Smooth muscle cell (in vitro differentiated cells): ENCODE results near the gene CADPS2. TPM values are rescaled to one million over a fixed set of nuclear protein-coding genes. Genes with fewer than 3 reads are reported as not detected.
"Not testable (repeated sequence)": the region's sequence is repeated elsewhere in the genome, so short reads cannot be mapped to it uniquely, and the experiment has no call there.

ENCODE experiments used
- DNase-seq: peaks from one replicate; lab custom pipeline; 2025; ENCODE audit not compliant: unreplicated experiment; lab: John Stamatoyannopoulos, UW
- H2AFZ ChIP-seq: fragments of 200-600 bp; sonication (generic); 2 replicates; pipeline ENCODE4 v1.6.0; 2016; ENCODE audit warnings: antibody characterized with exemption, low read depth, mild to moderate bottlenecking
- H3F3A ChIP-seq: fragments of 200-600 bp; sonication (generic); 2 replicates; pipeline ENCODE4 v1.6.0; 2017; ENCODE audit warnings: antibody characterized with exemption, low read depth
- H3K27ac ChIP-seq: fragments of 200-600 bp; sonication (generic); 2 replicates; pipeline ENCODE4 v1.5.1; 2016; ENCODE audit warnings: low read depth, mild to moderate bottlenecking
- H3K27me3 ChIP-seq: fragments of 200-600 bp; sonication (generic); 2 replicates; pipeline ENCODE4 v1.6.1; 2016; ENCODE audit warnings: low read depth, mild to moderate bottlenecking
- H3K36me3 ChIP-seq: fragments of 200-600 bp; sonication (generic); 2 replicates; pipeline ENCODE4 v1.5.1; 2016; ENCODE audit warnings: low read depth
- H3K4me1 ChIP-seq: fragments of 200-600 bp; sonication (generic); 2 replicates; pipeline ENCODE4 v1.5.1; 2016; ENCODE audit warnings: low read depth
- H3K4me2 ChIP-seq: fragments of 200-600 bp; sonication (generic); 2 replicates; pipeline ENCODE4 v1.6.0; 2016; ENCODE audit warnings: mild to moderate bottlenecking
- H3K4me3 ChIP-seq: fragments of 200-600 bp; sonication (generic); 2 replicates; pipeline ENCODE4 v1.5.1; 2016; ENCODE audit warnings: mild to moderate bottlenecking
- H3K79me2 ChIP-seq: fragments of 200-600 bp; sonication (generic); 2 replicates; pipeline ENCODE4 v1.6.0; 2016; ENCODE audit warnings: low read depth, mild to moderate bottlenecking
- H3K9ac ChIP-seq: fragments of 200-600 bp; sonication (generic); 2 replicates; pipeline ENCODE4 v1.6.0; 2016; ENCODE audit warnings: low read depth
- H3K9me3 ChIP-seq: fragments of 200-600 bp; sonication (generic); replicated peaks from 2 replicates; pipeline ENCODE4 v1.5.1; 2016; ENCODE audit warnings: low read depth
- H4K20me1 ChIP-seq: fragments of 200-600 bp; sonication (generic); 2 replicates; pipeline ENCODE4 v1.6.0; 2016; ENCODE audit warnings: low read depth
- CTCF ChIP-seq: fragments of 200-600 bp; sonication (generic); IDR thresholded peaks from 2 replicates; pipeline ENCODE4 v1.5.1; 2017; ENCODE audit warnings: borderline replicate concordance, mild to moderate bottlenecking, antibody characterized with exemption; ENCODE audit not compliant: insufficient read depth, poor library complexity, severe bottlenecking
- WGBS: methylation state at CpG from one replicate; pipeline ENCODE4 v1.1.7; 2016; ENCODE audit warnings: low lambda C conversion rate; 5-methylcytosine and 5-hydroxymethylcytosine counted together
- polyA plus RNA-seq: library from polyadenylated mRNA; unstranded; fragments of >200 nt; fragmentation: Nextera tagmentation; extraction: Ambion mirVana; gene quantifications from 2 replicates; pipeline ENCODE4 v1.2.1, GENCODE V29; 2016
- total RNA-seq: library from RNA; depleted of rRNA; stranded (reverse); fragments of >200 nt; gene quantifications from 2 replicates; pipeline ENCODE4 v1.2.3, GENCODE V29; 2014

The CADPS2 gene
- total and polyA plus RNA-seq, 2 experiments from 2014 or later, result 8.5 to 15.6 TPM

- H4K20me1 ChIP-seq, result no peaks in the 10 kb centered on the region
- H3K4me1 ChIP-seq, result no peaks in the 10 kb centered on the region
- H3K27ac ChIP-seq, result no peak overlapping the region
- no peaks in the 10 kb centered on the region for H3K9me3 ChIP-seq
- no peak for DNase-seq
- no peaks in the 10 kb centered on the region for H3K27me3 ChIP-seq
- TF ChIP-seq CTCF, result no peak
- H3K4me3 ChIP-seq, result no peak overlapping the region
- H3K36me3 ChIP-seq, result no peaks in the 10 kb centered on the region
- no peak overlapping the region for H3K4me2 ChIP-seq
- no peaks in the 10 kb centered on the region for H3K79me2 ChIP-seq
- no peak overlapping the region for H2AFZ ChIP-seq
- 74% methylated on average over 2 of the region's 2 CpGs for WGBS
- no peaks in the 10 kb centered on the region for H3F3A ChIP-seq
- H3K9ac ChIP-seq, result no peak overlapping the region
Measured at GRCh38 chr7:122684504-122684903, 201.8 kb downstream of the CADPS2 start.

- H3K79me2 ChIP-seq, result no peaks in the 10 kb centered on the region
- no peaks in the 10 kb centered on the region for H3K9me3 ChIP-seq
- no peaks in the 10 kb centered on the region for H3K4me1 ChIP-seq
- H4K20me1 ChIP-seq, result no peaks in the 10 kb centered on the region
- H3K27me3 ChIP-seq, result no peaks in the 10 kb centered on the region
- H3F3A ChIP-seq, result no peaks in the 10 kb centered on the region
- no peaks in the 10 kb centered on the region for H3K36me3 ChIP-seq
- H2AFZ ChIP-seq, result no peak overlapping the region
- no peak overlapping the region for H3K27ac ChIP-seq
- no peak overlapping the region for H3K4me2 ChIP-seq
- no peak for TF ChIP-seq CTCF
- no peak for DNase-seq
- H3K4me3 ChIP-seq, result no peak overlapping the region
- H3K9ac ChIP-seq, result no peak overlapping the region
- WGBS, result 87% methylated on average over 8 of the region's 8 CpGs
Measured at GRCh38 chr7:122682815-122683550, 203.3 kb downstream of the CADPS2 start.

GRCh38 chr7:122681186-122681585 is 205.1 kb downstream of the CADPS2 start:
- not testable (repeated sequence) for H3K27ac ChIP-seq, DNase-seq, H2AFZ ChIP-seq, H3K4me1 ChIP-seq, H3K4me2 ChIP-seq, H3F3A ChIP-seq, H3K4me3 ChIP-seq, H3K27me3 ChIP-seq, H4K20me1 ChIP-seq, H3K79me2 ChIP-seq, H3K9ac ChIP-seq, H3K36me3 ChIP-seq, H3K9me3 ChIP-seq
- WGBS, result 97% methylated on average over 16 of the region's 16 CpGs

- Histone ChIP-seq H3K27me3 (no peaks in the 10 kb centered on the region), H3K36me3 (no peaks in the 10 kb centered on the region), H4K20me1 (no peaks in the 10 kb centered on the region), H3F3A (no peaks in the 10 kb centered on the region), H3K9me3 (no peaks in the 10 kb centered on the region), H3K4me1 (no peaks in the 10 kb centered on the region), H3K4me2 (no peak overlapping the region), H3K27ac (no peak overlapping the region), H2AFZ (no peak overlapping the region), H3K4me3 (no peak overlapping the region), H3K79me2 (no peaks in the 10 kb centered on the region), H3K9ac (no peak overlapping the region)
- TF ChIP-seq CTCF, result no peak
- DNase-seq, result no peak
- 100% methylated on average over 1 of the region's 1 CpG for WGBS
Measured at GRCh38 chr7:122679813-122680212, 206.4 kb downstream of the CADPS2 start.

GRCh38 chr7:122679269-122679709 is 207.0 kb downstream of the CADPS2 start:
- not testable (repeated sequence) for H3K4me2 ChIP-seq, DNase-seq, H3K79me2 ChIP-seq

More at GRCh38 chr7:122679269-122679709, 207.0 kb downstream of the CADPS2 start:
- not testable (repeated sequence) for H3K9ac ChIP-seq, H3F3A ChIP-seq, H3K27me3 ChIP-seq, H3K9me3 ChIP-seq, H4K20me1 ChIP-seq, H3K27ac ChIP-seq, H2AFZ ChIP-seq, H3K4me3 ChIP-seq, H3K36me3 ChIP-seq, H3K4me1 ChIP-seq
- WGBS, result 50% methylated on average over 9 of the region's 9 CpGs
